Nephron (organoid): ENCODE results near the gene MAP3K5.
A peak's percentile ranks its signal among the peaks of the same experiment; 100 is the strongest.

Source experiments
- H3K27ac Mint-ChIP-seq, 3 experiments: 2 replicates each; pipeline ENCODE4 v1.8.0; 2020; ENCODE audit warnings: mixed read lengths in 3 of 3, mild to moderate bottlenecking in 2 of 3, moderate library complexity in 1 of 3
- H3K27me3 Mint-ChIP-seq: 2 replicates; pipeline ENCODE4 v1.8.0; 2021; ENCODE audit warnings: low read depth, mild to moderate bottlenecking, moderate library complexity, mixed read lengths
- H3K36me3 Mint-ChIP-seq: 2 replicates; pipeline ENCODE4 v1.8.0; 2020; ENCODE audit warnings: low read depth, mixed read lengths
- H3K4me1 Mint-ChIP-seq: 2 replicates; pipeline ENCODE4 v1.8.0; 2020; ENCODE audit warnings: mixed read lengths
- H3K4me3 Mint-ChIP-seq, 3 experiments: 2 replicates each; pipeline ENCODE4 v1.8.0; 2020; ENCODE audit warnings: mild to moderate bottlenecking in 3 of 3, mixed read lengths in 3 of 3, moderate library complexity in 2 of 3
- H3K9me3 Mint-ChIP-seq: 2 replicates; pipeline ENCODE4 v1.8.0; 2020; ENCODE audit warnings: mixed read lengths
- TF ChIP-seq, protein P1 (sequence below), 3 experiments: fragments of 200-600 bp; sonication (generic); IDR thresholded peaks; one replicate each; pipeline ENCODE4 v1.5.0; 2021; ENCODE audit warnings: antibody characterized with exemption in 3 of 3; ENCODE audit not compliant: unreplicated experiment in 3 of 3

Gene MAP3K5

GRCh38 chr6:136612666-136613389 is 179.4 kb downstream of the MAP3K5 start:
- Mint-ChIP-seq H3K27me3 (peaks cover 2% of the 10 kb centered on the region), H3K4me3 (no peak overlapping the region), H3K36me3 (no peaks in the 10 kb centered on the region), H3K9me3 (no peaks in the 10 kb centered on the region), H3K4me1 (peaks cover 8% of the 10 kb centered on the region), H3K27ac (no peak overlapping the region)
- TF ChIP-seq, protein P1, sequence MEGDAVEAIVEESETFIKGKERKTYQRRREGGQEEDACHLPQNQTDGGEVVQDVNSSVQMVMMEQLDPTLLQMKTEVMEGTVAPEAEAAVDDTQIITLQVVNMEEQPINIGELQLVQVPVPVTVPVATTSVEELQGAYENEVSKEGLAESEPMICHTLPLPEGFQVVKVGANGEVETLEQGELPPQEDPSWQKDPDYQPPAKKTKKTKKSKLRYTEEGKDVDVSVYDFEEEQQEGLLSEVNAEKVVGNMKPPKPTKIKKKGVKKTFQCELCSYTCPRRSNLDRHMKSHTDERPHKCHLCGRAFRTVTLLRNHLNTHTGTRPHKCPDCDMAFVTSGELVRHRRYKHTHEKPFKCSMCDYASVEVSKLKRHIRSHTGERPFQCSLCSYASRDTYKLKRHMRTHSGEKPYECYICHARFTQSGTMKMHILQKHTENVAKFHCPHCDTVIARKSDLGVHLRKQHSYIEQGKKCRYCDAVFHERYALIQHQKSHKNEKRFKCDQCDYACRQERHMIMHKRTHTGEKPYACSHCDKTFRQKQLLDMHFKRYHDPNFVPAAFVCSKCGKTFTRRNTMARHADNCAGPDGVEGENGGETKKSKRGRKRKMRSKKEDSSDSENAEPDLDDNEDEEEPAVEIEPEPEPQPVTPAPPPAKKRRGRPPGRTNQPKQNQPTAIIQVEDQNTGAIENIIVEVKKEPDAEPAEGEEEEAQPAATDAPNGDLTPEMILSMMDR (IDR thresholded peaks at IDR 0.05; ENCODE audit: unreplicated experiment in 3 of 3): no peak

GRCh38 chr6:136611746-136612145 is 180.5 kb downstream of the MAP3K5 start:
- H3K27me3 Mint-ChIP-seq: peaks cover 3% of the 10 kb centered on the region
- TF ChIP-seq, protein P1 (IDR thresholded peaks at IDR 0.05; ENCODE audit: unreplicated experiment in 3 of 3): no peak
- H3K4me3 Mint-ChIP-seq: no peak overlapping the region
- no peaks in the 10 kb centered on the region for H3K36me3 Mint-ChIP-seq
- no peak overlapping the region for H3K27ac Mint-ChIP-seq
- peaks cover 8% of the 10 kb centered on the region for H3K4me1 Mint-ChIP-seq
- no peaks in the 10 kb centered on the region for H3K9me3 Mint-ChIP-seq

DNA sequence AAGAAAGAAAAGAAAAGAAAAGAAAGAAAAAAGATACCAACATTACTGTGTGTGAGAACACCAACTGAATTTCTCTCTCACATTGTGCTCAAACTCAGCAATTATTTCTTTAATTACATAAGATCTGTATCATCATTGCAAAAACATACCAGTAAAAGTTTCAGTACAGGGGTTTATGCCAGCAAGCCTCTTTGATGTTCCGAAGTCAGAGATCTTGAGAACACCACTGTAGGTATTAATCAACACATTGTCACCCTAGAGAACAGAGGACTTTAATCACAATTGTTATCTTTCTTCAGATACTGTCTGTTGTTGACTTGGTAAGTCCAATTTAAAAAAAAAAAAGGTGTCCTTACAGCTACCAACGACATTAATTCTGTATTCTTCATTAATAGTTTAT is 181.1 kb downstream of the MAP3K5 start:
- Mint-ChIP-seq H3K27me3 (peaks cover 3% of the 10 kb centered on the region), H3K4me3 (no peak overlapping the region), H3K9me3 (no peaks in the 10 kb centered on the region), H3K36me3 (no peaks in the 10 kb centered on the region), H3K4me1 (peaks cover 8% of the 10 kb centered on the region), H3K27ac (no peak overlapping the region)
- TF ChIP-seq, protein P1 (IDR thresholded peaks at IDR 0.05; ENCODE audit: unreplicated experiment in 3 of 3): no peak

DNA sequence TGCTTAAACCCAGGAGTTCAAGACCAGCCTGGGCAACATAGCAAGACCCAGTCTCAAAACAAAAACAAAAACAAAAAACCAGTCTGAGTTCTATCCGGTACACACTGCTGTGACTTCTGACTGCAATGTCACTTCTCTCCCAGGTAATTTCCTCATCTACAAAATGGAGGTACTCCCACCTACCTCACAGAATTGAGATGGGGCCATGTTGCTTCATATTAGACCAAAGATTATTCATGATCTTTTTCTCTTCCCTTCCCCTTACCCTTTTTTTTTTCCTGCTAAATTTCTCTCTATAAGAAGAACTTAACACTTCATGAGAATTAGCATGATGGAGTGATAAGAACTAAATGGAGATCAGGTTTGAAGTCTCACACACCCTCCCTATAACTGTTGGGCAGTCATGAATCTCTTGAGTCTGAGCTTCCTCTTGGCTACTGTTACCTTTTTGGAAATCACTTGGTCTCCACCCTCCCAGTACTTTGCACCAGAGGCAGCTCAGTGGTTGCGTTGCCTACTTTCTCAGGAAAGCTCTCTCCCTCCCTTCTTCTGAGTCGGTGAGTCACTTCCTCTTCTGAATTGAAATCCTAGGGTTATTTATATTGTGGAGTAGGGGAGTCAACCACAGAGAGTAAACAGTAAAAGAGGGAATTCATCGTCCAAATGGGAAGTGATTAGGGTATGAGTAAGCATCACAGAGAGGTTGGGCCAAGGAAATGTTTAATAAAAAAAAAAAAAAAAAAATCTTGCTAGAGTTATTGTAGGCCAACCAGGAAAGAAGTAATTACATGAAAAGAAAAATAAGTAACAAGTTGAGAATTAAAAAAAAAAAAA is 182.2 kb downstream of the MAP3K5 start:
- H3K27ac Mint-ChIP-seq: peak overlapping the region in 2 of 3 experiments; percentile 38 to 47
- H3K4me3 Mint-ChIP-seq: no peak overlapping the region
- peaks cover 8% of the 10 kb centered on the region for H3K4me1 Mint-ChIP-seq
- peaks cover 3% of the 10 kb centered on the region for H3K27me3 Mint-ChIP-seq
- no peaks in the 10 kb centered on the region for H3K9me3 Mint-ChIP-seq
- TF ChIP-seq, protein P1 (IDR thresholded peaks at IDR 0.05; ENCODE audit: unreplicated experiment in 3 of 3): no peak
- no peaks in the 10 kb centered on the region for H3K36me3 Mint-ChIP-seq

- H3K4me3 Mint-ChIP-seq: no peak overlapping the region
- no peaks in the 10 kb centered on the region for H3K9me3 Mint-ChIP-seq
- H3K4me1 Mint-ChIP-seq: peaks cover 8% of the 10 kb centered on the region
- TF ChIP-seq, protein P1 (IDR thresholded peaks at IDR 0.05; ENCODE audit: unreplicated experiment in 3 of 3): no peak
- no peak overlapping the region for H3K27ac Mint-ChIP-seq
- no peaks in the 10 kb centered on the region for H3K36me3 Mint-ChIP-seq
- peaks cover 3% of the 10 kb centered on the region for H3K27me3 Mint-ChIP-seq
These were observed 183.3 kb downstream of the MAP3K5 start for GRCh38 chr6:136608991-136609390.
